GM23338 (cell line): ENCODE measurements around the gene FLT1.

Source experiments
- EZH2 ChIP-seq: fragments of 200-600 bp; sonication (generic); IDR thresholded peaks from one replicate; pipeline ENCODE4 v1.8.0; 2017; ENCODE audit warnings: antibody characterized with exemption, mild to moderate bottlenecking, low read depth; ENCODE audit not compliant: unreplicated experiment
- EZH2phosphoT487 ChIP-seq: fragments of 200-600 bp; sonication (generic); IDR thresholded peaks from one replicate; pipeline ENCODE4 v1.8.1; 2018; ENCODE audit warnings: antibody characterized with exemption; ENCODE audit not compliant: unreplicated experiment
- NANOG ChIP-seq: IDR thresholded peaks from 2 replicates; pipeline ENCODE4 v1.6.1; 2016; ENCODE audit warnings: antibody characterized with exemption, borderline replicate concordance
- POLR2AphosphoS5 ChIP-seq: IDR thresholded peaks from 2 replicates; pipeline ENCODE4 v1.6.1; 2016; ENCODE audit warnings: antibody characterized with exemption, low read depth
- STAT1 ChIP-seq: IDR thresholded peaks from one replicate; pipeline ENCODE4 v1.6.1; 2016; ENCODE audit warnings: antibody characterized with exemption; ENCODE audit not compliant: unreplicated experiment
- ZNF331 ChIP-seq: fragments of 250-450 bp; sonication (Bioruptor Pico); IDR thresholded peaks from 2 replicates; pipeline ENCODE4 v1.5.0; 2020; ENCODE audit warnings: low read depth, mild to moderate bottlenecking, moderate library complexity
- TF ChIP-seq, protein P1 (sequence below), 2 experiments: fragments of 200-600 bp in 1 of 2; sonication (generic) in 1 of 2; conservative IDR thresholded peaks; 2 replicates each; pipeline versions ENCODE4 v1.5.1 to v1.6.1; 2016 to 2017; ENCODE audit warnings: antibody characterized with exemption in 2 of 2, low read depth in 2 of 2, mild to moderate bottlenecking in 2 of 2, moderate library complexity in 1 of 2

GRCh38 chr13:28531845-28532387, 37.0 kb upstream of the FLT1 start:
- TF ChIP-seq NANOG (no peak), EZH2 (peak; percentile 5), EZH2phosphoT487 (no peak), POLR2AphosphoS5 (no peak), ZNF331 (CRISPR knock-in tag) (no peak), STAT1 (no peak)
- TF ChIP-seq, protein P1, sequence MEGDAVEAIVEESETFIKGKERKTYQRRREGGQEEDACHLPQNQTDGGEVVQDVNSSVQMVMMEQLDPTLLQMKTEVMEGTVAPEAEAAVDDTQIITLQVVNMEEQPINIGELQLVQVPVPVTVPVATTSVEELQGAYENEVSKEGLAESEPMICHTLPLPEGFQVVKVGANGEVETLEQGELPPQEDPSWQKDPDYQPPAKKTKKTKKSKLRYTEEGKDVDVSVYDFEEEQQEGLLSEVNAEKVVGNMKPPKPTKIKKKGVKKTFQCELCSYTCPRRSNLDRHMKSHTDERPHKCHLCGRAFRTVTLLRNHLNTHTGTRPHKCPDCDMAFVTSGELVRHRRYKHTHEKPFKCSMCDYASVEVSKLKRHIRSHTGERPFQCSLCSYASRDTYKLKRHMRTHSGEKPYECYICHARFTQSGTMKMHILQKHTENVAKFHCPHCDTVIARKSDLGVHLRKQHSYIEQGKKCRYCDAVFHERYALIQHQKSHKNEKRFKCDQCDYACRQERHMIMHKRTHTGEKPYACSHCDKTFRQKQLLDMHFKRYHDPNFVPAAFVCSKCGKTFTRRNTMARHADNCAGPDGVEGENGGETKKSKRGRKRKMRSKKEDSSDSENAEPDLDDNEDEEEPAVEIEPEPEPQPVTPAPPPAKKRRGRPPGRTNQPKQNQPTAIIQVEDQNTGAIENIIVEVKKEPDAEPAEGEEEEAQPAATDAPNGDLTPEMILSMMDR (conservative IDR thresholded peaks at IDR 0.05; ENCODE audit: low read depth in 2 of 2) = no peak
